Testis (tissue), 5 donors: ENCODE measurements around the gene HERC5. TPM values are rescaled to one million over a fixed set of nuclear protein-coding genes. Genes with fewer than 3 reads are reported as not detected.

Experiments used
- DNase-seq: peaks from one replicate; pipeline ENCODE4 v3.0.0-alpha.2; 2019
- H3K27ac ChIP-seq, 2 donors: fragments of 200-600 bp; sonication (generic); one replicate each; pipeline ENCODE4 v1.5.1; 2019
- H3K27me3 ChIP-seq: fragments of 200-600 bp; sonication (generic); one replicate; pipeline ENCODE4 v1.5.1; 2019
- H3K36me3 ChIP-seq: fragments of 200-600 bp; sonication (generic); one replicate; pipeline ENCODE4 v1.5.1; 2017; ENCODE audit warnings: low read depth; ENCODE audit errors: missing control alignments
- H3K4me1 ChIP-seq: fragments of 200-600 bp; sonication (generic); one replicate; pipeline ENCODE4 v1.5.1; 2019
- H3K4me3 ChIP-seq, 2 donors: fragments of 200-600 bp; sonication (generic); one replicate each; pipeline ENCODE4 v1.5.1; 2017 to 2019
- H3K9me3 ChIP-seq: fragments of 200-600 bp; sonication (generic); one replicate; pipeline ENCODE4 v1.5.1; 2017
- CTCF ChIP-seq, 3 experiments: fragments of 450-650 bp in 2 of 3; fragments of 200-600 bp in 1 of 3; sonication (generic) in 1 of 3; IDR thresholded peaks; one replicate each; pipeline ENCODE4 v1.5.1; 2016 to 2019; ENCODE audit warnings: antibody characterized with exemption in 3 of 3, mild to moderate bottlenecking in 2 of 3, moderate library complexity in 1 of 3
- POLR2A ChIP-seq: fragments of 450-650 bp; IDR thresholded peaks from one replicate; pipeline ENCODE4 v1.6.1; 2017; ENCODE audit warnings: antibody characterized with exemption, mild to moderate bottlenecking, moderate library complexity
- WGBS, 2 donors: methylation state at CpG; one replicate each; pipeline ENCODE4 v1.1.5; 2018; 5-methylcytosine and 5-hydroxymethylcytosine counted together
- intact Hi-C: fragments of 100-400 bp; cut with DNase I; formaldehyde crosslinking; loops from one replicate; pipeline ENCODE4 v1.15.1; 2023; ENCODE audit warnings: low total_unique reads
- long read RNA-seq, 2 donors: transcript quantifications; one replicate each; lab custom pipeline, GENCODE V29; 2026
- polyA plus RNA-seq: library from polyadenylated mRNA; stranded (reverse); fragments of 350-450 nt; fragmentation: Illumina TruSeq; extraction: RNeasy Lipid Tissue Mini Kit (QIAGEN cat#74804); gene quantifications from one replicate; pipeline ENCODE4 v1.2.3, GENCODE V29; 2014; ENCODE audit warnings: low read depth, low replicate concordance; ENCODE audit not compliant: insufficient read depth
- total RNA-seq, 2 donors: library from RNA; depleted of rRNA; stranded (reverse); fragments of >200 nt; gene quantifications; one replicate each; pipeline ENCODE4 v1.2.3, GENCODE V29; 2016

HERC5 gene
- total RNA-seq (100 to 1,000 TPM; 111 to 127 TPM), polyA plus RNA-seq (72.6 TPM)
- long read RNA-seq, donor 1, transcript HERC5-201 (23 exons, 3,513 nt) = major isoform, 14 of 43 reads
- long read RNA-seq, donor 1, partial matches to known transcripts = 29 of 43 reads
- long read RNA-seq, donor 1, other reads (novel, unspliced or antisense) = 0 of 43 reads
- long read RNA-seq, donor 2, transcript HERC5-201 (23 exons, 3,513 nt) = major isoform, 7 of 33 reads
- long read RNA-seq, donor 2, partial matches to known transcripts = 26 of 33 reads
- long read RNA-seq, donor 2, other reads (novel, unspliced or antisense) = 0 of 33 reads

GRCh38 chr4:88456670-88457306 is at the start of gene HERC5:
Gene HERC5, plus strand, starts transcription at chr4:88457119. Its CDS starts 151 bp downstream, at chr4:88457270.
- peak within 1 kb of the TSS; percentile 87 to 89 for H3K27ac ChIP-seq
- no peaks in the 10 kb centered on the region for H3K9me3 ChIP-seq
- no peaks in the 10 kb centered on the region for H3K36me3 ChIP-seq
- TF ChIP-seq CTCF (IDR thresholded peaks at IDR 0.05) (peak; percentile 48 to 71 (median 69)), POLR2A (peak; percentile 22)
- WGBS, 2 donors = 0 to 1% methylated on average over 30 to 57 of the region's 57 CpGs
- H3K27me3 ChIP-seq = no peaks in the 10 kb centered on the region
- H3K4me1 ChIP-seq = no peaks in the 10 kb centered on the region
- intact Hi-C loops = loop anchor here (10.0 kb wide), 3 partner anchors 82 to 242 kb away; partner anchors contain the start of genes HERC6 and PPM1K
- peak within 1 kb of the TSS; percentile 80 to 97 for H3K4me3 ChIP-seq
- DNase-seq = peak; percentile 95

- intact Hi-C loops = no loop called here
- no peak for DNase-seq
- H3K36me3 ChIP-seq = no peaks in the 10 kb centered on the region
- 95 to 96% methylated on average over 2 of the region's 2 CpGs for WGBS, 2 donors
- H3K27ac ChIP-seq = no peak overlapping the region
- TF ChIP-seq CTCF (IDR thresholded peaks at IDR 0.05) = no peak
- no peak for TF ChIP-seq POLR2A
- H3K4me3 ChIP-seq = no peak overlapping the region
- H3K4me1 ChIP-seq = no peaks in the 10 kb centered on the region
- no peaks in the 10 kb centered on the region for H3K9me3 ChIP-seq
- H3K27me3 ChIP-seq = no peaks in the 10 kb centered on the region
These were observed 47.7 kb upstream of the HERC5 start for GRCh38 chr4:88409206-88409605.

- intact Hi-C loops = no loop called here
- 92 to 95% methylated on average over 1 of the region's 1 CpG for WGBS, 2 donors
These were observed 47.1 kb upstream of the HERC5 start for GRCh38 chr4:88409789-88410188.

GRCh38 chr4:88411491-88412096 is 45.3 kb upstream of the HERC5 start:
- DNase-seq = no peak
- H3K4me3 ChIP-seq = no peak overlapping the region
- no peaks in the 10 kb centered on the region for H3K9me3 ChIP-seq
- H3K27ac ChIP-seq = no peak overlapping the region
- TF ChIP-seq CTCF (IDR thresholded peaks at IDR 0.05) (no peak), POLR2A (no peak)
- H3K27me3 ChIP-seq = no peaks in the 10 kb centered on the region
- H3K36me3 ChIP-seq = no peaks in the 10 kb centered on the region
- no peaks in the 10 kb centered on the region for H3K4me1 ChIP-seq
- intact Hi-C loops = no loop called here
- 86 to 91% methylated on average over 3 of the region's 3 CpGs for WGBS, 2 donors

More at GRCh38 chr4:88409789-88410188, 47.1 kb upstream of the HERC5 start:
- H3K4me3 ChIP-seq = no peak overlapping the region
- no peak overlapping the region for H3K27ac ChIP-seq
- DNase-seq = no peak
- TF ChIP-seq POLR2A (no peak), CTCF (IDR thresholded peaks at IDR 0.05) (no peak)
- no peaks in the 10 kb centered on the region for H3K4me1 ChIP-seq
- H3K9me3 ChIP-seq = no peaks in the 10 kb centered on the region
- no peaks in the 10 kb centered on the region for H3K36me3 ChIP-seq
- H3K27me3 ChIP-seq = no peaks in the 10 kb centered on the region
